CD14-positive monocyte (primary cell): ENCODE results near the gene SLC8A2. TPM values are rescaled to one million over a fixed set of nuclear protein-coding genes. Genes with fewer than 3 reads are reported as not detected.

Experiments used
- DNase-seq, 3 donors: peaks; one replicate each; pipeline ENCODE4 v3.0.0-alpha.2; 2011 to 2022
- H2AFZ ChIP-seq: 2 replicates; pipeline ENCODE4 v1.6.0; 2012; ENCODE audit warnings: mild to moderate bottlenecking, low read depth, low read length, inconsistent platforms; ENCODE audit not compliant: insufficient read depth, poor library complexity, severe bottlenecking
- H3K27ac ChIP-seq, 2 donors: 1 replicate in 1 of 2; 2 replicates in 1 of 2; pipeline ENCODE4 v1.5.1; 2012 to 2013; ENCODE audit warnings: low read length in 2 of 2, control low read depth in 1 of 2, inconsistent platforms in 1 of 2, low read depth in 1 of 2, mild to moderate bottlenecking in 1 of 2
- H3K27me3 ChIP-seq, 2 donors: one replicate each; pipeline versions ENCODE4 v1.6.0 to v1.6.1; 2011 to 2013; ENCODE audit warnings: low read length in 2 of 2; ENCODE audit not compliant: control insufficient read depth in 2 of 2, insufficient read depth in 2 of 2
- H3K36me3 ChIP-seq, 2 donors: replicated peaks in 1 of 2; 1 replicate in 1 of 2; 2 replicates in 1 of 2; pipeline versions ENCODE4 v1.5.1 to v1.6.1; 2012 to 2013; ENCODE audit warnings: low read length in 2 of 2, control low read depth in 1 of 2, inconsistent platforms in 1 of 2, mild to moderate bottlenecking in 1 of 2; ENCODE audit not compliant: insufficient read depth in 2 of 2, control insufficient read depth in 1 of 2
- H3K4me1 ChIP-seq, 2 donors: 1 replicate in 1 of 2; 2 replicates in 1 of 2; pipeline versions ENCODE4 v1.5.1 to v1.6.1; 2012 to 2013; ENCODE audit warnings: low read length in 2 of 2, control low read depth in 1 of 2, inconsistent platforms in 1 of 2, mild to moderate bottlenecking in 1 of 2, moderate library complexity in 1 of 2; ENCODE audit not compliant: insufficient read depth in 2 of 2, control insufficient read depth in 1 of 2
- H3K4me2 ChIP-seq: replicated peaks from 2 replicates; pipeline ENCODE3; 2012; ENCODE audit warnings: low read length, moderate library complexity, mild to moderate bottlenecking; ENCODE audit not compliant: poor library complexity, severe bottlenecking; ENCODE audit errors: extremely low read depth
- H3K4me3 ChIP-seq, 3 experiments: fragments of 200-600 bp in 1 of 3; sonication (generic) in 1 of 3; replicated peaks in 1 of 3; 1 replicate in 2 of 3; 2 replicates in 1 of 3; pipeline ENCODE4 v1.5.1; 2011 to 2013; ENCODE audit warnings: low read length in 3 of 3, mild to moderate bottlenecking in 3 of 3, control low read depth in 2 of 3, low read depth in 2 of 3, inconsistent platforms in 1 of 3, moderate library complexity in 1 of 3
- H3K79me2 ChIP-seq: 2 replicates; pipeline ENCODE4 v1.6.0; 2012; ENCODE audit warnings: mild to moderate bottlenecking, control low read depth, inconsistent platforms, low read length, moderate library complexity; ENCODE audit not compliant: insufficient read depth
- H3K9ac ChIP-seq: 2 replicates; pipeline ENCODE4 v1.6.0; 2017; ENCODE audit warnings: low read length, mild to moderate bottlenecking; ENCODE audit not compliant: insufficient read depth, poor library complexity, severe bottlenecking
- H3K9me3 ChIP-seq, 2 donors: replicated peaks in 1 of 2; 1 replicate in 1 of 2; 2 replicates in 1 of 2; pipeline versions ENCODE4 v1.5.1 to v1.6.1; 2012 to 2013; ENCODE audit warnings: low read length in 2 of 2, control low read depth in 1 of 2; ENCODE audit not compliant: control insufficient read depth in 1 of 2, insufficient read depth in 1 of 2
- H4K20me1 ChIP-seq: 2 replicates; pipeline ENCODE4 v1.6.0; 2012; ENCODE audit warnings: mild to moderate bottlenecking, low read length, control low read depth, moderate library complexity; ENCODE audit not compliant: insufficient read depth
- H3K27ac Mint-ChIP-seq, 7 donors: one replicate each; pipeline ENCODE4 v1.8.0; 2020; ENCODE audit warnings: mild to moderate bottlenecking in 7 of 7, mixed read lengths in 7 of 7, moderate library complexity in 6 of 7, inconsistent platforms in 2 of 7
- H3K27me3 Mint-ChIP-seq, 3 donors: one replicate each; pipeline ENCODE4 v1.8.0; 2021 to 2022; ENCODE audit warnings: low read depth in 3 of 3, mild to moderate bottlenecking in 3 of 3, mixed read lengths in 3 of 3, moderate library complexity in 3 of 3, inconsistent platforms in 1 of 3
- H3K36me3 Mint-ChIP-seq, 2 donors: one replicate each; pipeline ENCODE4 v1.8.0; 2020; ENCODE audit warnings: mixed read lengths in 2 of 2, inconsistent platforms in 1 of 2, mild to moderate bottlenecking in 1 of 2
- H3K4me1 Mint-ChIP-seq: one replicate; pipeline ENCODE4 v1.8.0; 2020; ENCODE audit warnings: mild to moderate bottlenecking, mixed read lengths
- H3K4me3 Mint-ChIP-seq, 2 donors: one replicate each; pipeline ENCODE4 v1.8.0; 2020; ENCODE audit warnings: mild to moderate bottlenecking in 2 of 2, mixed read lengths in 2 of 2, moderate library complexity in 1 of 2
- H3K9me3 Mint-ChIP-seq, 7 donors: one replicate each; pipeline ENCODE4 v1.8.0; 2020 to 2022; ENCODE audit warnings: mixed read lengths in 7 of 7, mild to moderate bottlenecking in 6 of 7, moderate library complexity in 6 of 7, inconsistent platforms in 2 of 7
- CTCF ChIP-seq: fragments of 200-600 bp; IDR thresholded peaks from one replicate; pipeline ENCODE4 v1.8.0; 2022; ENCODE audit warnings: antibody characterized with exemption, mild to moderate bottlenecking
- WGBS: methylation state at CpG from one replicate; pipeline ENCODE4 v1.1.5; 2013; ENCODE audit warnings: missing lambda C conversion rate; ENCODE audit not compliant: insufficient coverage; 5-methylcytosine and 5-hydroxymethylcytosine counted together
- intact Hi-C, 2 donors: fragments of 100-400 bp; cut with micrococcal nuclease; formaldehyde crosslinking; loops; one replicate each; pipeline versions ENCODE4 v1.15.0 to v1.15.1; 2023
- polyA plus RNA-seq, 3 donors: library from polyadenylated mRNA; depleted of rRNA in 1 of 3; unstranded in 2 of 3; stranded (reverse) in 1 of 3; fragments of 300-500 nt in 2 of 3; fragments of >200 nt in 1 of 3; fragmentation: Illumina TruSeq in 2 of 3; gene quantifications; 1 replicate in 2 of 3; 2 replicates in 1 of 3; pipeline ENCODE4 v1.2.3, GENCODE V29; 2012 to 2021

The SLC8A2 gene
- polyA plus RNA-seq, 3 donors = not detected

GRCh38 chr19:47421844-47422395 lies 49.8 kb downstream of the SLC8A2 start:
- H3K27me3 Mint-ChIP-seq = peaks cover 88 to 91% (median 89%) of the 10 kb centered on the region in 3 donors
- Histone ChIP-seq H3K4me2 (no peak overlapping the region), H3K79me2 (no peaks in the 10 kb centered on the region), H3K27ac (no peak overlapping the region), H3K9ac (no peak overlapping the region), H3K36me3 (no peaks in the 10 kb centered on the region), H3K27me3 (peaks cover 67 to 91% of the 10 kb centered on the region in 2 donors), H3K4me3 (no peak overlapping the region), H4K20me1 (no peaks in the 10 kb centered on the region), H2AFZ (no peak overlapping the region), H3K9me3 (peaks cover 0 to 40% of the 10 kb centered on the region in 2 donors), H3K4me1 (peaks cover 0 to 9% of the 10 kb centered on the region in 2 donors)
- H3K9me3 Mint-ChIP-seq = peaks cover 0 to 20% (median 10%) of the 10 kb centered on the region in 7 donors
- 4% methylated on average over 27 of the region's 31 CpGs for WGBS
- H3K36me3 Mint-ChIP-seq = peaks cover 0 to 10% of the 10 kb centered on the region in 2 donors
- no peak overlapping the region for H3K27ac Mint-ChIP-seq
- H3K4me1 Mint-ChIP-seq = peaks cover 15% of the 10 kb centered on the region
- no peak for TF ChIP-seq CTCF
- H3K4me3 Mint-ChIP-seq = peak overlapping the region in 1 of 2 donors; percentile 87
- intact Hi-C loops = loop anchor here (10.0 kb wide), 2 partner anchors 137 to 267 kb away; no protein-coding TSS in a partner anchor
- DNase-seq = no peak

GRCh38 chr19:47421244-47421786 lies 50.4 kb downstream of the SLC8A2 start:
- no peak overlapping the region for H3K9ac ChIP-seq
- Mint-ChIP-seq H3K27ac (no peak overlapping the region), H3K4me3 (peak overlapping the region in 1 of 2 donors; percentile 79), H3K4me1 (peaks cover 15% of the 10 kb centered on the region), H3K9me3 (peaks cover 0 to 24% (median 10%) of the 10 kb centered on the region in 7 donors), H3K36me3 (peaks cover 0 to 10% of the 10 kb centered on the region in 2 donors), H3K27me3 (peaks cover 90 to 95% (median 93%) of the 10 kb centered on the region in 3 donors)
- H3K4me2 ChIP-seq = no peak overlapping the region
- no peaks in the 10 kb centered on the region for H4K20me1 ChIP-seq
- H3K27me3 ChIP-seq = peaks cover 67 to 91% of the 10 kb centered on the region in 2 donors
- intact Hi-C loops = loop anchor here (10.0 kb wide), 2 partner anchors 137 to 267 kb away; no protein-coding TSS in a partner anchor
- no peaks in the 10 kb centered on the region for H3K79me2 ChIP-seq
- TF ChIP-seq CTCF = no peak
- peaks cover 0 to 40% of the 10 kb centered on the region in 2 donors for H3K9me3 ChIP-seq
- no peaks in the 10 kb centered on the region for H3K36me3 ChIP-seq
- H3K27ac ChIP-seq = no peak overlapping the region
- H2AFZ ChIP-seq = no peak overlapping the region
- WGBS = 9% methylated on average over 12 of the region's 16 CpGs
- peaks cover 0 to 9% of the 10 kb centered on the region in 2 donors for H3K4me1 ChIP-seq
- H3K4me3 ChIP-seq = no peak overlapping the region
- DNase-seq = no peak
